HG03095 (cell line): ENCODE data around the gene OR8I2.
"Not testable (repeated sequence)": the region's sequence is repeated elsewhere in the genome, so short reads cannot be mapped to it uniquely, and the experiment has no call there.

Source experiments
- ATAC-seq: cut with Tn5 transposase; IDR thresholded peaks from one replicate; pipeline ENCODE4 v1.9.1; 2021; ENCODE audit warnings: moderate library complexity; ENCODE audit not compliant: unreplicated experiment

Gene OR8I2

DNA sequence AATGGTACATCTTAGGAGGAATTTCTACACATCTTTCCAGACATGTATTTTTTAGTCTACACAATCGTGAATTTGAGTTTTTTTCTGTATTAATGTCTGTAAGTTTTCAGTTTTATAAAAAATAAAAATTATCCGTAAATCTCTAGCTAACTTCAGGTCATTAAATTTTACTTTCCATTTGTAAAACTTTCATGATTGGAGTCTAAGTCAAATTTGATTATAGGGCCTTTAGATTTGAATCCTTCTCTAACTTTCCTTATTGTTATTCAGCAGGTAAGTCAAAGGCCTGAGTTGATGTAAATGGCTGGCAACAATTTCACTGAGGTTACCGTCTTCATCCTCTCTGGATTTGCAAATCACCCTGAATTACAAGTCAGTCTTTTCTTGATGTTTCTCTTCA is at the start of gene OR8I2:
TSS of gene OR8I2 (plus strand) at position 301 of the 400 bp plus-strand sequence. CDS start at position 301, 0 bp downstream.
- ATAC-seq, result no peak

DNA sequence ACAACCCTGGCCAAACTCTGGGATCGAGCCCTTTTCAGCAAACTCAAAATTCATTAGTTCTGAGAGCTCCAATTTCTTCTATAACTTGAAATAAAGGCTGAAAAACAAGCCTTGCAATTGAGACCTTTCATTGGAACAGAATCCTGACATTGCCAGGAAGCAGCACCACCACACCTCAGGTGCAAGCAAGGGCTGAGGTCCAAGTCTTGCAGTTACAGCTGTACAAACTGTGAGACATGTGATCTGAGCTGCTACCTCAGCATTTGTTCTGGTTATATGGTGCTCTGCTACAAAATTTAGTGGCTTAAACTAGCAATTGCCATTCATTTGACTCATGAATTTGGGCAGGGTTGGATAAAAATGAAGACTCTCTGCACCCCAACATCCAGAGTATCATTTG is 47.6 kb upstream of the OR8I2 start:
- no peak for ATAC-seq

GRCh38 chr11:56048480-56048879 is 44.6 kb upstream of the OR8I2 start:
- ATAC-seq, result no peak

- ATAC-seq, result no peak
Measured at GRCh38 chr11:56049487-56049886, 43.6 kb upstream of the OR8I2 start.

DNA sequence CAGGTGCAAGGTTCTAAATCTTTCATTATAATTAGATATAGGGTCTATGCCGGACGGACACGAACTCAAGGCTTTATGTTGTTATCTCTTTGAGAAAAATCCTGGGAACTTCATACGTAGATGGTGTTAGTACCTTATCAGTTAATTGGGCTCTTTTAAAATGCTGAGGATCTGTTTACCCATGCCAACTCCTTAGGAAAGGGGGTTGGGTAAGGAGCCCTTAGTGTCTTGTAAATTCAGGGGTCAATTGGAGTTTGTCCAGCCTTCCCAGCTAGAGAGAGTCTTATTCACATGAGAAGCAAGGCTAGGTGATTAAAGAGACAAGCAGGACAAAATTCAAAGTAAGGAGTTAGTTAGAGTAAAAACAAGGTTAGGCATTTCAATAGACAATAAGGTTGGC is 36.7 kb upstream of the OR8I2 start:
- ATAC-seq, result not testable (repeated sequence)

DNA sequence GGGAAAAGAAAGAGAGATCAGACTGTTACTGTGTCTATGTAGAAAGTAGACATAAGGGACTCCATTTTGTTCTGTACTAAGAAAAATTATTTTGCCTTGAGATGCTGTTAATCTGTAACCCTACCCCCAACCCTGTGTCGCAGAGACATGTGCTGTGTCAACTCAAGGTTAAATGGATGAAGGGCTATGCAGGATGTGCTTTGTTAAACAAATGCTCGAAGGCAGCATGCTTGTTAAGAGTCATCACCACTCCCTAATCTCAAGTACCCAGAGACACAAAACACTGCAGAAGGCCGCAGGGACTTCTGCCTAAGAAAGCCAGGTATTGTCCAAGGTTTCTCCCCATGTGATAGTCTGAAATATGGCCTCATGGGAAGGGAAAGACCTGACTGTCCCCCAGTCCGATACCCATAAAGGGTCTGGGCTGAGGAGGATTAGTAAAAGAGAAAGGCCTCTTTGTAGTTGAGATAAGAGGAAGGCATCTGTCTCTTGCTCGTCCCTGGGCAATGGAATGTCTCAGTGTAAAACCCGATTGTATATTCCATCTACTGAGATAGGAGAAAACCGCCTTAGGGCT is 35.4 kb upstream of the OR8I2 start:
- not testable (repeated sequence) for ATAC-seq

GRCh38 chr11:56058260-56058780 is 34.8 kb upstream of the OR8I2 start:
- ATAC-seq, result not testable (repeated sequence)

DNA sequence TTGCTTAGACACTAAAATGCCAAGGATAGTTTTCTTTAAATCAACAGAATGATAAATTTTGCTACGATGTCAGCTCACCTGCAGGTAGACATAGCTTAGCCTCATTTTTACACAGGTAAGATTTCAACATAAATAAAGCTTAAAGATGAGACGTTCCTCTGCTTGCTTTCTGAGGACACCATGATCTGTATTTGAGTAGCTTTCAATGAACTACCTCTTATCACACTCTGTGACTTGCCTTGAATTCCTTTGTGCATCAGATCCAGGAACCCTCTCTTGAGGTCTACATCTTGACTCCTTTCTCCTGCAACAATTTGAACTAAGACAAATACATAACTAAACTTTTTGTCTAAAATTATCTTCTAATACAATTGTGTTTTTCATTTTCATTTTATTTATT is 26.1 kb upstream of the OR8I2 start:
- ATAC-seq, result no peak

DNA sequence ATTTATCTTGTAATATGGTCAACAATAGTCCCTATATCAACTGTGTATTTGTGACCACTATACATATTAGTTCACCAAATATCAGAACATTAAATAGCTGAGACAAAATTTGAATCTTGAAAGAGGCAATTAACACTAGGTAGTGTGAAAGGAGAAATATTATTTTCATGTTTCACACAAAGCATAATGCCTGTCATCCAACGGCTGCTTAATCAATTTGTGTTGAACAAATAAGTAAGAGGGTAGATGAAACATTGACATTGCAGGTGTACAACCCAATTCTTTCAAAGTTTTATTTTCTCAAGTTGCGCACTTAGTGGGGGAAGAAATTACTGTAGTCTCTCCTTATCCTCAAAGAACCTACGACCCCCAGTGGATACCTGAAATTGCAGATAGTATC is 3.4 kb upstream of the OR8I2 start:
- no peak for ATAC-seq

- no peak for ATAC-seq
Measured at GRCh38 chr11:56103210-56103737, 10.2 kb downstream of the OR8I2 start, which contains the start of gene OR8H2. Gene OR8H2 (plus strand): TSS chr11:56103687. CDS start chr11:56105043, 1,356 bp downstream.

GRCh38 chr11:56122073-56122472 is 29.0 kb downstream of the OR8I2 start, which contains the start of gene OR8H3:
Gene OR8H3 (plus strand): TSS chr11:56122373. CDS start chr11:56122373, 0 bp downstream.
- ATAC-seq, result no peak

DNA sequence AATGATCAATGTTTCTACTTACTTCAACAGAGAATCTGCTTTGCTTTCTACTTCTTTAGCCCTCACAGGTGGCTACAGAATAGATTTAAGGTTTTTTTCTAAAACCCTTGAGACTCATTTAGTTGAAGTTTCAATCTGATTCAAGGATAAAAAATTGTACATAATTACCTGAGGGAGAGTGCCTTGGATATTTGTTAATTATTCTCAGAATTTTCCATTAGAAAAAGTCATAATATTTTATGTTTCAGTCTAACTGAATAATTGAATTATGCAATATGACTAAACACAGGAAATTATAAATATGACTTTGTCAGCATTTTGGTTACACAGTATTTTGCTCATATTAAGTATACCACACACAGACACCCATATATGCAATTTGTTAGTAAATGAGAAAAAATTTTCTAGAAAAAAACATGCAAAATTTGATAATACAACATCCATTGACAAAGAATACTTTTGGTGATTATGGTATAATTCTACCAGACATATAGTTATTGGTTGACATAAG is 47.1 kb downstream of the OR8I2 start, which contains the start of gene OR8J3:
TSS of gene OR8J3 (minus strand) at position 51 of the 511 bp plus-strand sequence. CDS start 2,483 bp downstream, outside the sequence.
- ATAC-seq, result no peak

DNA sequence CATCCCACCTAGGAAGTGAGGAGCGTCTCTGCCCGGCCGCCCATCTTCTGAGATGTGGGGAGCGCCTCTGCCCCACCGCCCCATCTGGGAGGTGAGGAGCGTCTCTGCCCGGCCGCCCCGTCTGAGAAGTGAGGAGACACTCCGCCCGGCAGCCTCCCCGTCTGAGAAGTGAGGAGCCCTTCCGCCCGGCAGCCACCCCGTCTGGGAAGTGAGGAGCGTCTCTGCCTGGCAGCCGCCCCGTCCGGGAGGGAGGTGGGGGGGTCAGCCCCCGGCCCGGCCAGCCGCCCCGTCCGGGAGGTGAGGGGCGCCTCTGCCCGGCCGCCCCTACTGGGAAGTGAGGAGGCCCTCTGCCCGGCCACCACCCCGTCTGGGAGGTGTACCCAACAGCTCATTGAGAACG is 50.6 kb downstream of the OR8I2 start:
- not testable (repeated sequence) for ATAC-seq
